Right lung (tissue), 5 donors: ENCODE results near the gene UQCC5. TPM values are rescaled to one million over a fixed set of nuclear protein-coding genes. Genes with fewer than 3 reads are reported as not detected.

Experiments
- DNase-seq, 2 donors: peaks; one replicate each; pipeline ENCODE4 v3.0.0-alpha.2; 2013
- polyA plus RNA-seq, 5 donors: library from polyadenylated mRNA; unstranded; fragments of 120-200 nt; gene quantifications; one replicate each; pipeline versions ENCODE4 v1.2.1 to v1.2.3, GENCODE V29; 2013; ENCODE audit warnings: inconsistent platforms in 1 of 5, low replicate concordance in 1 of 5; ENCODE audit not compliant: insufficient read length in 5 of 5, insufficient read depth in 1 of 5

Gene UQCC5
- polyA plus RNA-seq, 5 donors, result 8.5 to 24.3 (median 12.9) TPM

DNA sequence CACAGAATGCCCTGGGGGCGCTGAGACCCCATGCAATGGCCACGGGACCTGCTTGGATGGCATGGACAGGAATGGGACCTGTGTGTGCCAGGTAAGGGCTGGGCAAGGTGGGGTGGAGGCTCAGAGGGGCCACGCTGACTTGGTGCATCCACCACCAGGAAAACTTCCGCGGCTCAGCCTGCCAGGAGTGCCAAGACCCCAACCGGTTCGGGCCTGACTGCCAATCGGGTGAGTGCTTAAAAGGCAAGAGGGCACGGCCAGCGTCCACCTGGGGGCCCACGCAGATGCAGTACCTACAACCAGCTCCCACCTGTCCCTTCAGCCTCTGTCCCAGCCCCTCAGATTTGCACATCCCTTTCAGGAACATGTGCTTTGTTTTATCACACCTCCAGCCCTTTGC lies 34.4 kb upstream of the UQCC5 start:
- no peak for DNase-seq

DNA sequence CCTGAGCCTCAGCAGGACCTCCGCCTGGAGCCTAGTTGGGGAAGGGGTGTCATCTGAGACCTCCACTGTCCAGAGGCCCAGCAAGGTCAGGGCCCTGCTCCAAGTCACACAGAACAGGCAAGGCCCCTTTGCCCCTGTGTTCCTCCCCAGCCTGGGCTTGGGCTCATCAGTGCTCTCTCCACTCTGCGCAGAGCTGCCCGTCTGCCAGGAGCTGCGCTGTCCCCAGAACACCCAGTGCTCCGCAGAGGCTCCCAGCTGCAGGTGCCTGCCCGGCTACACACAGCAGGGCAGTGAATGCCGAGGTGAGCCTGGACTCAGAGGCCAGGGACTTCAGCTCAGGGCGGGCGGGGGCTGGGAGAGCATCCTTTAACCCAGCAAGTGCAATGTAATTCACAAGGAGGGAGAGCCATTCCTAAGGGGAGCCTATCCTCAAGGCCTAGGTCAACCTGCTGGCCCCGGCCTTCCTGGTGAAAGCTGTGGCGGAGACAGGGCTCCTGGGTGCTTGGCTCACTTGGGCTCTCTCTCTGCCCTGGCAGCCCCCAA lies 33.5 kb upstream of the UQCC5 start:
- no peak for DNase-seq

DNA sequence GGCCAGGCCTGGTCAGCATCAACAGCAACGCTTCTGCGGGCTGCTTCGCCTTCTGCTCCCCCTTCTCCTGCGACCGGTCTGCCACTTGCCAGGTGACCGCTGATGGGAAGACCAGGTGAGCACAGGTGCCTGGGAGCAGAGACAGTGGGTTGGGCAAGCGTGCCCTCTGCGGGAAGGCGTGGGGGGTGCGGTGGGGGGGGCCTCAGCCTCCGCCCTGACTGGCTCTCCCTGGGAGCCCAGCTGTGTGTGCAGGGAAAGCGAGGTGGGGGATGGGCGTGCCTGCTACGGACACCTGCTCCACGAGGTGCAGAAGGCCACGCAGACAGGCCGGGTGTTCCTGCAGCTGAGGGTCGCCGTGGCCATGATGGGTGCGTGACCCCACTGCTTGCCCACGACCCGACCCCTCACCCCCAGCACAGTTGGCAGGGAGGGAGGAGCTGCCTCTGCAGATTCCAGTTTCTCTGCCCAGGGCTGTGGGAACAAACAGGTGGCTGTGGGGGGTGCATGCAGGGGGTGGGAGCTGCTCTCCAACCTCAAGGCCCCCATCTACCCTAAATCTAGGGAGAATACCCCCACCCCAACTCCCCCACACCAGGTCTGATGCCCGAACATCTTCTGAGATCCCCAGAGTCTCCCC lies 32.5 kb upstream of the UQCC5 start:
- no peak for DNase-seq

DNA sequence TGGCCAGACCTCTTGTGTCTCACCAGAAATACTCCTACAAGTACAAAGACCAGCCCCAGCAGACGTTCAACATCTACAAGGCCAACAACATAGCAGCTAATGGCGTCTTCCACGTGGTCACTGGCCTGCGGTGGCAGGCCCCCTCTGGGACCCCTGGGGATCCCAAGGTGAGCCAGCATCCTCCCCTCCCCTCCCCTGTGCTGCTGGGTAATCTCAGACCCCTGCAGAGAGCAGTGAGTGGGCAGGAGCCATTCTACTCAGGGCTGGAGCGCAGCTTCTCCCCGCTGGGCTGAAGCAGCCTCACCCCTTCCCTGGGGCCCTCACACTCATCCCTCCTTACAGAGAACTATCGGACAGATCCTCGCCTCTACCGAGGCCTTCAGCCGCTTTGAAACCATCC lies 31.4 kb upstream of the UQCC5 start:
- no peak for DNase-seq

DNA sequence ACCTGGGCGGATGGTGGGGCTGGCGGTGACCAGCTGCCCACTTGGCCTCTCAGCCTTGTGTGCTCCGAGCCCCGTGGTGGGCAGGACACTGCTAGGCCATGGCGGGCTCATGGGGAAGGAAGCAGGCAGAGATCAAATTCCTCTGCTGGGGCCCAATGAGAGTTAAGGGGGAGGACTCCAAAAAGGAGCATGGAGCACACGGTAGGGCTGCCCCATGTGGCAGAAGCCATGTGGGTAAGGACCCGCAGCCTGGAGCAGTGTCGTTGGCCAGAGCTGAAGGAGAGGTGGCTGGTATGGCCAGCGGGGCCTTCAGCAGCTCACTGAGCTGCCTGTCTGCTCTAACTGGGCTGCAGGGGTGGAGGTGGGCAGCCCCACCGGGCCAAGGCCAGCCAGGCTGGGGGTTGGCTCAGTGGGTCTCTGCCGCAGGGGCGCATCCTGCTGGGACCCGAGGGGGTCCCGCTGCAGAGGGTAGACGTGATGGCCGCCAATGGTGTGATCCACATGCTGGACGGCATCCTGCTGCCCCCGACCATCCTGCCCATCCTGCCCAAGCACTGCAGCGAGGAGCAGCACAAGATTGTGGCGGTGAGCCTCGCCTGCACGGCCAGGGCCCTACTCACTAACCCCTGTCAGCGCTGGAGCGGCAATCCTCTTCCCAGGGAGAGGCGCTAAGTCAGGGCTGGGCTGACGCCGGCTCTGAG lies 30.0 kb upstream of the UQCC5 start:
- no peak for DNase-seq

DNA sequence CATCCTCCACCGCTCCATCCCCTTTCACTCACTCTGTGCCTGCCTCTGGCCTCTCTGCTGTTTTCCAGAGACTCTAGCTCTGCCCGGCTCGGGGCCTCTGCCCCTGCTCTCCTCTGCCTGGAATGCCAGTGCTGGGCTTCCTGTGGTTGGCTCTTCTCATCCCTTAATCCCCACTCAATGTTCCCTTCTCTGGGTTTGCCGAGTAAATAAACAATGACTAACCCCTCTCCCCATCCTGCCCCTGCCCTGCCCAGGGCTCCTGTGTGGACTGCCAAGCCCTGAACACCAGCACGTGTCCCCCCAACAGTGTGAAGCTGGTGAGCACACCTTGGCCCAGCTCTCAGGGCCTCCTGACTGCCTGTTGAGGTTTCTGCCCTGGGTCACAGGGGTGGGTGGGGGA lies 29.0 kb upstream of the UQCC5 start:
- DNase-seq, result no peak

DNA sequence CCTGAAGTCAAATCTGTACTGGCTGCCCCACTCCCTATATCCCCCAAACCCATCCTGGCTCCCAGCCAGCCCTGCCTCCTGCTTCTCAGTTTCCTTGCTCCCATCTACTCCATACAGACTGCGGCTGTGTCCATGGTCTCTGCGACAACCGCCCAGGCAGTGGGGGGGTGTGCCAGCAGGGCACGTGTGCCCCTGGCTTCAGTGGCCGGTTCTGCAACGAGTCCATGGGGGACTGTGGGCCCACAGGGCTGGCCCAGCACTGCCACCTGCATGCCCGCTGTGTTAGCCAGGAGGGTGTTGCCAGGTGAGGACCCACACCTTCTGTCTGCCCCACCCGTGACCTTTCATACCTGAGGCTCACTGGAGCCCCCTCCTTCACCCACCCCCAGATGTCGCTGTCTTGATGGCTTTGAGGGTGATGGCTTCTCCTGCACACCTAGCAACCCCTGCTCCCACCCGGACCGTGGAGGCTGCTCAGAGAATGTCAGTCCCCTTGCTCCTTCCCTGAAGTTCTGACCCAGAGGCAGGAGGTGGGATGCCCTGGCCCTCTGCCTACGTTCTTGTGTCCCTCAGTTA lies 26.6 kb upstream of the UQCC5 start:
- DNase-seq, result no peak

DNA sequence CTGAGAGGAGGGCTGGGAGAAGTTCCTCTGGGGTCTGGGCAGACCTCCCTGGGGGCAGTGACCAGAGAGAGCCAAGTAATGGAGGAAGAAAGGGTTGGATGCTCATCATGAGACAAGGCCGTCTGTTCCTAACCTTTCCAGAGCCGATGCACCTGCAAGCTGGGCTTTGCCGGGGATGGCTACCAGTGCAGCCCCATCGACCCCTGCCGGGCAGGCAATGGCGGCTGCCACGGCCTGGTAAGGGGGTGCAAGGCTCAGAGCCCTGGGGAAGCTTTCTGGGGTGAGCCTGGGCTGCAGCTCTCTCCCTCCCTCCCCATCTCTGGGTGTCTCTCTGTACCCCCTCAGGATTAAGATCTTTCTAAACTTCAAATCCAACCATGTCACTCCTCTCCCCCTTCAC lies 24.9 kb upstream of the UQCC5 start:
- no peak for DNase-seq

DNA sequence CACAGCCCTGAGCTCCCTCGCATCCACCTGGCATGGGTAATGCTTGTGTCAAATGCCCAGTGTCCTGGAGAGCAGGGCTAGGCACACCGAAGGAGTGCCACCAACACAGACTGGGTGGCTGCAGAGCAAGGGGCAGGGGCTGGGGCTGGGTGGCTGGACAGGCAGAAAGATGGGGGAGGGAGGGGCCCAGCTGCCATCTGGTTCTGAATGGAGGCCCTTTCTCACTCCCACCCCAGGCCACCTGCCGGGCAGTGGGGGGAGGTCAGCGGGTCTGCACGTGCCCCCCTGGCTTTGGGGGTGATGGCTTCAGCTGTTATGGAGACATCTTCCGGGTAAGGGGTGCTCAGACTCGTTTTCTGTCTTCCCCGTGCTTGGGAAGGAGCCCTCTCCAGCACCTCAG lies 24.3 kb upstream of the UQCC5 start:
- DNase-seq, result no peak

DNA sequence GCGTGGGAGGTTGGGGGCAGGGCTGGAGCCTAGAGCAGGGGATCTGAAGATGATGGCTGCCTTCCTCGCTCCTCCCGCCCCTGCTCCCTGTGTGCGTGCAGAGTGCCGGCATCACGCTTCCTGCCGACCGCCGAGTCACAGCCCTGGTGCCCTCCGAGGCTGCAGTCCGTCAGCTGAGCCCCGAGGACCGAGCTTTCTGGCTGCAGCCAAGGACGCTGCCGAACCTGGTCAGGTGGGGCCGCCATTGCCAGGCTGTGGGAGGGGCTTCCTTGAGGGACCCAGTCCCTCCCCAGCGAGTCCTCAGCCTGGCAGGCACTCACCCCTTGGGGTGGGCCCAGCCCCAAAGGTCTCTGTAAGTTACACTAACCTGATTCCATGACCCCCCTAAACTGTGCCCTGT lies 23.7 kb upstream of the UQCC5 start:
- DNase-seq, result no peak

DNA sequence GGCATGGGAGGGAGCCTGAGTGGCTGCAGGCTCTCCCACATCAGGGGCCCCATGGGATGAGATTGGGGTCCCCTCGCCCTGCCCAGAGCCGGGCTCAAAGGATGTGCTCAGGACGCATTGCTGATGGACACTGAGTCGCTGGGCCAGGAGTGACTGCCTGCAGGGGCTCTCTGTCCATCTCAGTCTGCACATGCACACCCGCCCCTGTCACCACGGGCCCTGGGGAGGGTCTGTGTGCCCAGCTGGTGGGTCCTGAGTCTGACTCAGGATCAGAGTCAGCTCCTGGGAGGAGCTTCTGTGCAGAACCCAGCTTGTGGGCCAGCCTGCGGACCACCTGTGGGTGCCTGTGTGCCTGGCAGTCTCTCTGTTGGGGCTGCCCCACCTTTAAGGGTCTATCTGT lies 23.1 kb upstream of the UQCC5 start:
- no peak for DNase-seq

DNA sequence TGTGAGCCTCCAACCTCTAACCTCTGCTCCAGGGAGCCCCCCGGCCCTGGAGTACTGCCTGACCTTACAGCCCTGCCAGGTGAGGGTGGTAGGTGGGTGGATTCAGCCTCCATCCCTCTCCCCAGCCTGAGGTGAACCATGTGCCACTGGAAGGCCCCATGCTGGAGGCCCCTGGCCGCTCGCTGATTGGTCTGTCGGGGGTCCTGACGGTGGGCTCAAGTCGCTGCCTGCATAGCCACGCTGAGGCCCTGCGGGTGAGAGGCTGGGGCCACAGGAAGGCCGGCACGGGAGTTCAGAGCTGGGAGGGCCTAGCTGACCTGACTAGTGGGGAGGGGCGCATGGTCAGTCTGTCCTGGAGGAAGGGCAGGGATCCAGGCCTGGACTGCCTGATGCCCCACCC lies 21.8 kb upstream of the UQCC5 start:
- no peak for DNase-seq

DNA sequence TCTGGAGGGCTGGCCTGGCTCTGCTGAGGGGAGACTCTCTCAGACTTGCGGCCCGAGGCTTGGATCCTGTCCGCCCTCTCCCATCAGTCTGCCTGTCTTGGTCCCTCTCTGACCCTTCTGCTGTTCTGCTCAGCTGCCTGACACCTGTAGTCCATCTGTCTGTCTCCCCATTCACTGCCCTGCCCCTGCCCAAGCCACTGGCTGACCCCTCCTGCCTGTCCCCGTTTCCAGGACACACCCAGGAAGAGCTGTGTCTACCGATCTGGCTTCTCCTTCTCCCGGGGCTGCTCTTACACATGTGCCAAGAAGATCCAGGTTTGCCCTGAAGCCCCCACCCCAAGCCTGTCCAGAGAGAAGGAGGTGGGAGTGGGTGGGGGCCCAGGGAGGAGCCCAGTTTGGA lies 21.2 kb upstream of the UQCC5 start:
- DNase-seq, result no peak

DNA sequence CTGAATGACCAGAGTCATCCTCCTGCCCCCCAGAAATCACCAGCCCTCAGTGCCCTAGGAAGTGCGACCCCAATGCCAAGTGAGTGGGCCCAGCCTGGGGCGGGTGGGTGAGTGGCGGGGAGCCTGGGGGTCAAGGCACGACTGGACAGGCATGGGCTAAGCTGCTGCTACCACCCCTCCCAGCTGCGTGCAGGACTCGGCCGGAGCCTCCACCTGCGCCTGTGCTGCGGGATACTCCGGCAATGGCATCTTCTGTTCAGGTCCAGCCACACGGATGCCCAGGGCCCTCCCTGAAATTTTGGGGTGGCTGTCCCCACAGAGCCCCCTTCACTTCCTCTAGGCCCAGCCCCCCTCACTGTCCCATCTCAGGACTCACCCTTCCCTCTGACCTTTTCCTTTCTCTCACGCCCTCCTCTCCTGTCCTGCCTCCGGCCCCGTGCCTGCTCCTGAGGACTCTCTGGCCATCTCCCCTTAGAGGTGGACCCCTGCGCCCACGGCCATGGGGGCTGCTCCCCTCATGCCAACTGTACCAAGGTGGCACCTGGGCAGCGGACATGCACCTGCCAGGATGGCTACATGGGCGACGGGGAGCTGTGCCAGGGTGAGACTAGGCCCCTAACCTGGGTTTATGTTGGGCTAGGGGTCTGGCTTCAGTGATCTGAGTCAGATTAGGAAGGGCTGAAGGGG lies 19.8 kb upstream of the UQCC5 start:
- no peak for DNase-seq

DNA sequence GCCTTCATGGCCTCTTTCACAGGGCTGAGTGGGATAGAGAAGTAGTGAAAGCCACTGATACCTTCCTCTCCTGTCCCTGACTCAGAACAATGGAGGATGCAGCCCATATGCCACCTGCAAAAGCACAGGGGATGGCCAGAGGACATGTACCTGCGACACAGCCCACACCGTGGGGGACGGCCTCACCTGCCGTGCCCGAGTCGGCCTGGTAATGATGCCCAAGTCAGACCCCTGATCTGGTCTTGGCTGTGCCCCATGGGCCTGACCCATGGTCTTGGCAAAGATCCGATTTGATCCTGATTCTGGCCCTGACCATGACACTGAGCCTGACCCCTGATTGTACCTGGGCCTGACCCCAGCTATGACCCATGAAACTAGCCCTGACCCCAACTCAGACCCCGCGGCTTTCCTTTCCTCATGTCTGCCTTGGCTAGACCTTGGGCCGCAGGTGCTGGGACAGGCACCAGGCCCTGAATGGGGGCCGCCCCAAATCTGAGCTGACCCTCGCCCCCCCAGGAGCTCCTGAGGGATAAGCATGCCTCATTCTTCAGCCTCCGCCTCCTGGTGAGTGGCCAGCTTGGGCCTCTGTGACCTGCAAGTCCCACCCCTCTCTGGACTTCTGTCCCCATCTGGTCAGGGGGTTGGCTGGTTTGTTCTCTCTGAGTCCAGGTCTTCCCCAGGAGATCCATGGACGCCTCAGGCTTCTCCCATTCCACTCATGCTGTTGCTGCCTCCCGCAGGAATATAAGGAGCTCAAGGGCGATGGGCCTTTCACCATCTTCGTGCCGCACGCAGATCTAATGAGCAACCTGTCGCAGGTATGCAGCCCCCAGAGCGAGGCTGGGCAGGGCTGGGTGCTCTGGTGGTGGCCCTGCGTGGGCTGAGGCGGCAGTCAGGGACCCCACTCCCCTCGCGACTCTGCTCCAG lies 18.3 kb upstream of the UQCC5 start:
- DNase-seq, result no peak

DNA sequence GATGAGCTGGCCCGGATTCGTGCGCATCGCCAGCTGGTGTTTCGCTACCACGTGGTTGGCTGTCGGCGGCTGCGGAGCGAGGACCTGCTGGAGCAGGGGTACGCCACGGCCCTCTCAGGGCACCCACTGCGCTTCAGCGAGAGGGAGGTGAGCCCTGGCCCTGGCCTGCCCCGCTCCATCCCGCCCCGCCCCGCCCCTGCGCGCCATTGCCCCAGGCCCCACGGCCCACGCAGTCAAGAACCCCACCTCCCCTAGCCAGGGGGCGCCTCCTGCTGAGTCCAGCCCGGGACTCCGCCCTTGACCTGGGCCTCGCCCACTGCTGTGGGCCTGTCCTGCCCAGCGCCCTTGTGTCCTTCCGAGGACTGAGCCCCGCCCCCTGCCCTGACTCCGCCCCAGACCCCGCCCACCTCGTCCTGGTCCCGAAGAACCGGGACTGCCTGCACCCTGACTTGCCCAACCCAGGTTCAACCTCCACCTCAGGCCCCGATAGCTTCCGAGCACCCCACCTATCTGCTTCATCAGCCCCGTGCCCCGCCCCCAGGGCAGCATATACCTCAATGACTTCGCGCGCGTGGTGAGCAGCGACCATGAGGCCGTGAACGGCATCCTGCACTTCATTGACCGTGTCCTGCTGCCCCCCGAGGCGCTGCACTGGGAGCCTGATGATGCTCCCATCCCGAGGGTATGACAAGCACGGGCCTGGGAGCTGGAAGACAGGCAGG lies 17.5 kb upstream of the UQCC5 start:
- DNase-seq, result no peak

DNA sequence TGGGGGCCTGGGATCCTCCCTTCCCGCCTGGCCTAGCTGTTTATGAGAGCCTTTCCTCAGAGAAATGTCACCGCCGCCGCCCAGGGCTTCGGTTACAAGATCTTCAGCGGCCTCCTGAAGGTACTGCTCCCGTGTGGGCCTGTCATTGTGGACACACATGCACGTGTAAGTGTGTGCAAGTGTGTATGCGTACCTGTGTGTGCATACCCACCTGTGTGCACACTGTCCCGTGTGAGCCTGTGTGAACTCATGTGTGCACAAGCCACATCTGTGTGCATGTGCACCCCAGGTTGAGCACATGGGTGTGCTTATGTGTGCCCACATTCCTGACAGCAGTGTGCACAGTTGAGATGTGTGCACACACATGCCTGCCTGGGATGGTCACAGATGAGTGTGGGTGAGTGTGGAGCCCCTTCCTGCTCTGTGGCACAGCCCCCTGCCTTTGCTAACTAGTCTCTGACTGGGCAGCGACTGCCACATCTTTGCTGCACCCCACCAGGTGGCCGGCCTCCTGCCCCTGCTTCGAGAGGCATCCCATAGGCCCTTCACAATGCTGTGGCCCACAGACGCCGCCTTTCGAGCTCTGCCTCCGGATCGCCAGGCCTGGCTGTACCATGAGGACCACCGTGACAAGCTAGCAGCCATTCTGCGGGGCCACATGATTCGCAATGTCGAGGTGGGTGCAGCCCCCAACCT lies 16.8 kb upstream of the UQCC5 start:
- no peak for DNase-seq

DNA sequence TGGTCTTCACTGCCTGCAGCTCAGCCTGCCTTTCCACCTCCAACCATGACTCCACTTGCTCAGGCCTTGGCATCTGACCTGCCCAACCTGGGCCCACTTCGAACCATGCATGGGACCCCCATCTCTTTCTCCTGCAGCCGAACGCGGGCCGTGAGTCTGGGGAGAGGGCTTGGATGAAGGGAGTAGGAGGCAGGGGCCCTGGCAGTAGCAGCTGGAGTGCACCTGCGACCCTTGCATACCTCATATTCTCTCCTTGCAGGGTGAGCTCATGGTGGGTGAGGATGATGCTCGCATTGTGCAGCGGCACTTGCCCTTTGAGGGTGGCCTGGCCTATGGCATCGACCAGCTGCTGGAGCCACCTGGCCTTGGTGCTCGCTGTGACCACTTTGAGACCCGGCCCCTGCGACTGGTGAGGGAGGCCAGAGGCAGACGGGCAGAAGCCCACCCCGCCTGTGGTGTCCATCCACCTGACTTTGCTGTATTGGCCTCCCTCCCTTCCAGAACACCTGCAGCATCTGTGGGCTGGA lies 16.2 kb upstream of the UQCC5 start:
- no peak for DNase-seq

DNA sequence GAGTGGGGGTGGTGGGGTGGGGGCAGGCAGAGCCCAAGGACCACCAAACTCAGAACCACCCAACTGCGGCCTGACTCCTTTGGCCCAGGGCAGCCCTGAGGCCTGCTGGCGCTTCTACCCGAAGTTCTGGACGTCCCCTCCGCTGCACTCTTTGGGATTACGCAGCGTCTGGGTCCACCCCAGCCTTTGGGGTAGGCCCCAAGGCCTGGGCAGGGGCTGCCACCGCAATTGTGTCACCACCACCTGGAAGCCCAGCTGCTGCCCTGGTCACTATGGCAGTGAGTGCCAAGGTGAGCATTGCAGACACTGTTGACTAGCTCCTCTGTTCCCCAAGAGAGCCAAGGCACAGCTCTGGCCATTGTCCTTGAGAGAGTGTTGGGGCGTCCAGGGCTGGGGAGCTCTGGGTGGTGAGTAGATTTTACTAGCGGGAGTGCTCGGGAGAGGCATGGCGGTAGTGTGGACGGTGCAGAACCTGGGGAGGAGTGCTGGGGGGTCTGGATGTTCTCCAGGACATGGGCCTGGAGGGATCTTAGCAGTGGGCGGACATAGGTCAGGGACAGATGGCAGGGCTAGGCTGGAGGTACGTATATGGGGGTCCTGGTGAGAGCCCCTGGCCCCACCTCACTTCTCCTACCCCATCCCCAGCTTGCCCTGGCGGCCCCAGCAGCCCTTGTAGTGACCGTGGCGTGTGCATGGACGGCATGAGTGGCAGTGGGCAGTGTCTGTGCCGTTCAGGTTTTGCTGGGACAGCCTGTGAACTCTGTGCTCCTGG lies 15.5 kb upstream of the UQCC5 start:
- DNase-seq, result no peak
